ENCODE data around the gene TLX1. TPM values are rescaled to one million over a fixed set of nuclear protein-coding genes. Genes with fewer than 3 reads are reported as not detected.

TLX1 gene
- total and polyA plus RNA-seq, 9 of the 15 experiments (the other 6 are each of a cell fraction or from before 2014, with no cell fraction given), result 0.03 to 3.3 (median 0.19) TPM; not detected in 1

GRCh38 chr10:101123815-101124617 is 7.1 kb upstream of the TLX1 start (continued):
- TF ChIP-seq NR4A1 (CRISPR knock-in tag; IDR thresholded peaks at IDR 0.05) (no peak), NR4A1 (tag; IDR thresholded peaks at IDR 0.05) (no peak), RCOR1 (IDR thresholded peaks at IDR 0.05; ENCODE audit: borderline replicate concordance in 1 of 2, low read depth in 2 of 2, low read length in 2 of 2) (no peak), NBN (IDR thresholded peaks at IDR 0.05; ENCODE audit: low read depth) (no peak), XRCC4 (IDR thresholded peaks at IDR 0.05; ENCODE audit: extremely low read depth, insufficient read depth, insufficient read length) (no peak), CHD7 (IDR thresholded peaks at IDR 0.05; ENCODE audit: low read depth, low read length) (no peak)
